Activated CD4-positive, alpha-beta T cell treated with anti-CD3 and anti-CD28 coated beads, Interleukin-2, amount 50 U/mL, for 16 hours (primary cell): ENCODE results near the gene STOM.

Experiments used
- DNase-seq: peaks from one replicate; pipeline ENCODE4 v3.0.0-alpha.2; 2020

Gene STOM

DNA sequence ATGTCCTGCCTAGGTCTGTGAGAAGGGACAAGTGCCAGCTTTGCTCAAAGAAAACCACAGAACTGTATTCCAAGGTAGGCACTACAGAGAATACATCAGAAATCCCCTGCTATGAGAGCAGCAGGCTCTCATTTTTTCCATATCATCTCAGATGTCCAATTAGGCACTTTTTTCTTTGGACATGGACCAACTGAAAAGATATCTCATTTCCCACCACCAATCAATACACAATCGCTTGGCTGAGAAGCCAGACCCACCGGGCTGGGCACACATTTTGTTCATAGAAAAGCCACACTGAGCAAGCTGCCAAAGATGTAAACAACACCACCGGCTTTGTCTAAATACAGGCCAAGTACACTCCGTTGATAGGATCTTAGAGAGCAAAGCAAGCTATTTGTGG is 25.9 kb downstream of the STOM start:
- DNase-seq = no peak

DNA sequence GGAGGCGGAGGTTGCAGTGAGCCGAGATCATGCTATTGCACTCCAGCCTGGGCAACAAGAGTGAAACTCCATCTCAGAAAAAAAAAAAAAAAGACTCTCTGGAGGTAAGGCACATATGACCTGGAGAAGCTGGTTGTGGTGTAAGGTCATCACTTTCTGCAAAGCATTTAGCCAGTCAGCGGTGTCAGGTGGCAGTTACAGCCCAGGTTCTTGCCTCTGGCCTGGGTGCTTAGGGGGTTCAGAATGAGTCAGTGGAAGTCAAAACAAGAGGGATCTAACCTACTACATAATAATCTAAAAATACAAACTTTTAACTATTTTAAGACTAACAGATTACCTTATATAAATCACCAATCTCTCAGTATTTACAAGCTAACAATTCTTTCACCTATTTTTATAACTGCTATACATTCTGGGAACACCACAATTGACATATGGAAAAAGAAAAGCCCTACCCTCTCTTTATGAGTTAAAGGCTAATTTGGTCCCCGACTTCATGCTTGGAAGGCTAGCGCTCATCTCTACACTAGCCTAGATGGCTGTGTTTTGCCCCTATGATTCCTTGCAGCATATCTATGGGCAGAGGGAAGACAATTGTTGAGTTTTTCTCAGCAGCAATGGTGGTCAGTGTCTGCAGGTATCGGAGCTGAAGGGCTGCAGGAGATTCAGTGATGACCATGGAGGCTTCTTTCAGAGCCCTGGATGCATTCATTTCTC is 29.2 kb downstream of the STOM start:
- peak; percentile 61 for DNase-seq

DNA sequence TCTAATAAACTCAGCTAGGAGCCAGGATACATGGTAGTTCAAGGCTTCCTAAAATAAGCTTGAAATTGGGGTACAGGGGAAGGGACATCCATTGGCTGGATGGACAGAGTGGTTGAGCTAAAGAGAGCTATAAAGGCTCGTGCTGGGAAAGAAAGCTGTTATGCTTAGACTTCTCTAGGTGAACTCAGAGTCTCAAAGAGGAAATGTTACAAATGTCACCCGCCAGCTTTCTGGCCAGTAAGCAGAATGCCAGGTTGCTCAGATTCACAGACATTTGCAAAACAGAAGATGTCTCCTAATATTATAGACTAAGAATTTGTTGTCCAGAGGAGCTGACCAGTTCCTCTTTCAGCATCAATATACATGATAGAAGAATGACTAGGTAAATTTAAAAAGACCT is 30.6 kb downstream of the STOM start:
- DNase-seq = no peak

DNA sequence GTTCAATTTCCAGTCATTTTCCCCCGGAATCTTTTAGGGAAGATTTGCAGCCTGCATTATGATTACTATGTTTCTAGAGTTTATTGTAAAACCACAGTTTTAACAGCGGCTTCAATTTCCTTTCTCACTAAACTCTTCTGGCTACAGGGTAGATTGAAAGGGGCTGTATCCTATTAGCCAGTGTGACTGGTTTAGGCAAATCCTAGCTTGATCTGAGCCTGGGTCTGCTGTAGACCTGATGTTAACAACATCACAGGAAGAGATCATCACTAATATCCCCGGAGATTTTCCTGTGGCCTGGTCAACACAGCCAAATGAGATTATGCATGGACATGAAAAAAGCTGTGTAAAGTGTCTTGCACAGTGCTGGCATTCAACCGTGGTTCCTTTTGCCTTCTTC is 33.4 kb downstream of the STOM start:
- DNase-seq = no peak

DNA sequence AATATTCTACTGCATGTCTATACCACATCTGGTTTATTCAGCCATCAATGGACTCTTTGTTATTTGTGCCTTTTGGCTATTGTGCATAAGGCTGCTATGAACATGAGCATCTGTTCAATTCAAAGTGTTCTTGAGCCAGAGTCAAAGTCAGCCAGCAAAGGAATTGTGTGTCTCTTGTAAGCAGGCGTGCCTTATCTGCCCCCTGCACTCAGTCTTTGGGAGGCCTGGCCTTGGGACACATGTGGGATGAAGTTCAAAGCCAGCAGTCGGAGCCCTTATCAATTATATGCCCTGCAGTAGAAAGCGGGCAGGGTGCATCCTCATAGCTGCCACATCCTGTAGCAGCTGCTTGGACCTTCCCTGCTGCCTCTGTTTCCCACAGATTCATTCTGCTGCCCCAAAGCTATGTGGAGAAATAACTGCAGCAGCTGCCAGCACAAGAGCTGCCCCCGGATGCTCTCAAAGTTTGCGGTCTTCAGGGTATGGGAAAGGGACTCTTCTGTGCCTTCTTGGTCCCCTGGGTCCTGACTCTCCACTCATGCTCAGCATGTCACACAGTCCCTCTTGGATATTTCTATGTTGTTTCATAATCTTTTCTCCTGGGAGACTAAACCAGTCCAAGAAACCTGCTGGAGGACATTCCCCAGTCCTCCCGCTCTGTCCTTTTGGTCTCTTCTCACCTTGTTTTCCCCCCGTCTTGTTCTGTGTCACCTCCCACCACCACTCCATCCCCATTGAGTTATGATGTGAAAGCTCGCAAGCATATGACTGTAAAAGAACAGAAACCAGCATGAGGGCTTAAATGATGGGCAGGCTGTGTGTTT is 35.9 kb downstream of the STOM start:
- DNase-seq = no peak

DNA sequence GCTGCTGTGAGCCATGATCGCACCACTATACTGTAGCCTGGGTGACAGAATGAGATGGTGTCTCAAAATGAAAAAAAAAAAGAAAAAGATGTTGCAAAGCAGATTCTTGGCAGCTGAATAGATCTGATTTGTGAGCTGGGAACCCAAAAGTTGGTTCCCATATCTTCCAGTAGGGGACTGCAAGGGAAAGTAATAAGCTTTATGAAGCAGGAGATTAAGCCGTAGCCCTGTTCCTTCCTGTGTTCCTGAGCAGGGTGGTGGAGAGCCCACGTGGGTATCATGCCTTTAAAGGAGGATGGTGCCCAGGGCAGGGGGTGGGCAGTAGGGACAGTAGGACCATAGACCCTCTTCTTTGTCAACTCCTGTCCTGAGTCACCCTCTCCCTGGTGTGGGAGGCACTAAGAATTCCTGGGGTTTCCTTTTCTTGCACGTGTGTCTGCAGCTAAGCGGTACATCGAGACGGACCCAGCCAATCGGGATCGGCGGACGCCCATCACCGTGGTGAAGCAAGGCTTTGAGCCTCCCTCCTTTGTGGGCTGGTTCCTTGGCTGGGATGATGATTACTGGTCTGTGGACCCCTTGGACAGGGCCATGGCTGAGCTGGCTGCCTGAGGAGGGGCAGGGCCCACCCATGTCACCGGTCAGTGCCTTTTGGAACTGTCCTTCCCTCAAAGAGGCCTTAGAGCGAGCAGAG is 37.9 kb downstream of the STOM start:
- DNase-seq = no peak

DNA sequence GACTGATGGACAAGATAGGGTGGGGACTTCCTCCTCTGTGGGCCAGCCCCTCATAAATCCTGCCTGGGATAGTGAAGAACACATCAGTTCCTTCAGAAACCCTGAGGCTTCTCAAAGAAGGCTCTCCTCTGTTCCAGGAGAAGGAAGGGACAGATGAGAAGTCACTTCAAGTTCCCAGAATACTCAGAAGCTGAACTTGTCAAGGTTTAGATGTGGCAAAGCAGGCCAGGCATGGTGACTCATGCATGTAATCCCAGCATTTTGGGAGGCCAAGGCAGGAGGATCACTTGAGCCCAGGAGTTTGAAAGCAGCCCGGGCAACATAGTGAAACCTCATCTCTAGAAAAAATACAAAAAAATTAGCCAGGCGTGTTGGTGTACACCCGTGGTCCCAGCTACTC is 38.5 kb downstream of the STOM start:
- DNase-seq = no peak

DNA sequence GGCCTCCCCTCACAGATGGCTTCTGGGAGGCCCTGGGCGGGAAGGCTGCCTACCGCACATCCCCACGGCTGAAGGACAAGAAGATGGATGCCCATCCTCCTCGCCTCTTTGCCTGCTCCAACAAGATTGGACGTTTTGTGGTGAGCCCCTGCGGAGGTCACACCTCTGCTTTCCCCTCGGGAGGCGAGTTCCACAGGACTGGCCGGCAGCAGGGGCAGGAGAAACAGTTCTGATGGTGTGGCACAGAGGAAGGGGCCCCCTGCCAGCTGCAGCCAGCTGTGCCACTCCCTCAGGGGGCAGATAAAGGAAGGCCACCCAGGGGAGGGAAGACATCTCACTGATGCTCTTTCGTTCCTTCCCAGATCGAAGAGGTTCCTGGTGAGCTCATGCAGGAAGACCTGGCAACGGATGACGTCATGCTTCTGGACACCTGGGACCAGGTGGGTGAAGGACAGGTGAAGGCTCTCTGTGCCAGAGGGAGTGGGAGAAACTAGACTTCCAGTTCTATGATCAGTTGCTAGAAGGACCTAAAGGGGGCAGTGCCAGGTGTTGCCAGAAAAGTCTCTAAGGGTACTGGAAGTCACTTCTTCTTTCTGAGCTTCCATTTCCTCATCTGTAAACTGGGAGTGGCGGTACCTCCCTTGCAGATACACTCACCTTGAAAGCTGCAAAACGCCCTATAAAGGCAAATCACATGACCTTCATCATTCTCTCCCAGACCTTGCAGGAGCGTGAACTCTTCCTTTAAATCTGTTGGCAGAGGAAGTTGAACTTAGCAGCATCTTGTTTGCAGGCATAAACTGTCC is 41.0 kb downstream of the STOM start:
- no peak for DNase-seq

DNA sequence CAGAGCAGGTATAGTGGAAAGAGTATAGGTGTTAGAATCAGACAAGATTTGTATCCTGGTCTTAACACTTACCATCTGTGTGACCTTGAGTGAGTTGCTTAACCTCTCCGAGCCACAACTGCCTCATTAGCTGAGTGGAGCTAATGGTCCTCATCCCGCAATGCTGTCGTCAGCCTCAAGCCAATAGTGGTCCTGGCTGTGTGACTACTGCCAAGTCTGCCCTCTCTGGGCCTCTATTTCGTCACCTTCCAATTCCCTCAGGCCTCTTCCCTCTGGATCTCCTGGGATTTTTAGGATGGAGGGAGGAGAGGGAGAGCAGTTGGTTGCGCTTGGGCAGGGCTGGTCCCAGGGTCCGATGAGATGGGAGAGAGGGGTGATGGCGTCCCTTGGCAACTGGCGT is 41.6 kb downstream of the STOM start:
- no peak for DNase-seq

DNA sequence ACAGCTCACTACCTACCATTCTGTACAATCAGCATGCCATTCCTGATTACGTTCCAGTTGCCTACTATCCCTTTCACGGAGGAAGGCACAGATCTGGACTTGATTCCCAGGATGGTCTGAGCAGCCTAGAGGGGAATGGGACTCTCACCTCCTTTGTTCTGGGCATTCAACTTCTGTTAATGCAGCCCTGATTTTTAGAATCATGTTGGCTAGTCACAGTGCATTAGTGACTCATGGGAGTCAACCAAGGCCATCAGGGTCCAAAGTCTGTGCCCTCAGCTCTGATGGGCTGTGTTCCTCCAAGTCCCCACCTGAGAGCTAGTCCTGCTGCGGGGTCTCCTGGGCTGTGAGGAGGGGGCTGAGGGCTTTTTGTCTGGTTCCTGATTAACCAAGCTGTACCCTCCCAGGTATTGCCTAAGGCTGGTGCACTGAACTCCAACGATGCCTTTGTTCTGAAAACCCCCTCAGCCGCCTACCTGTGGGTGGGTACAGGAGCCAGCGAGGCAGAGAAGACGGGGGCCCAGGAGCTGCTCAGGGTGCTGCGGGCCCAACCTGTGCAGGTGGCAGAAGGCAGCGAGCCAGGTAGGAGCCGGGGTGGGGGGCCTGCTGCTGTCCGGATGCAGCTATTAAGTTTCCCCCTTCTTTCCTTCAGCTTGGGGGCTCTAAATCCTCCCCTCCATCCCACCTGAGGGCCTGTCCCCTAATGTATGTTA is 43.0 kb downstream of the STOM start:
- no peak for DNase-seq

DNA sequence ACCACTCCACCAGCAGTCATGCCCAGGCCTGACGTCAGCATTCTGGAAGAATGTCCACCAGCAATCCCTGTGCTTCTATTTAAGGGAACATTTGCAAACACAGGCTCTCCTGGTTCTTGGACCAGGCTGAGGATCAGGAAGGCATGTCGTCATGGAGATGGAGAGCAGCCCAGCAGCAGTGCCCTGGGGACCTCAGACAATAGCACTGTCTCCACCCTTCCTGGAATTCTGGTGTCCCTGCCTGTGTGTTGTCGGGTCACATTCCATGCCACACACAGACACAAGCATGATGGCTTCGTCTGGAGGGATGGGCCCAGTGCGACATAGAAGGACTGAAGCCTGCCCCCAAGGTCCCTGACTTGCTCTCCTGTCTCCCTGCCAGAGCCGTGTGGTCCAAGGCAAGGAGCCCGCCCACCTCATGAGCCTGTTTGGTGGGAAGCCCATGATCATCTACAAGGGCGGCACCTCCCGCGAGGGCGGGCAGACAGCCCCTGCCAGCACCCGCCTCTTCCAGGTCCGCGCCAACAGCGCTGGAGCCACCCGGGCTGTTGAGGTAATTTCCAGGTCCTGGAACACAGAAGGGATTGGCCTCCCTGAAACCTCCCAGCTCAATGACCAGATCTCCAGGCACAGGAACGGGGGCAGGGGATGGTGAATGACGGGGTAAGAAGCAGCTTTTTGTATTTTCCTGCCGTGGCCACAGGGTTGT is 43.8 kb downstream of the STOM start:
- DNase-seq = no peak

DNA sequence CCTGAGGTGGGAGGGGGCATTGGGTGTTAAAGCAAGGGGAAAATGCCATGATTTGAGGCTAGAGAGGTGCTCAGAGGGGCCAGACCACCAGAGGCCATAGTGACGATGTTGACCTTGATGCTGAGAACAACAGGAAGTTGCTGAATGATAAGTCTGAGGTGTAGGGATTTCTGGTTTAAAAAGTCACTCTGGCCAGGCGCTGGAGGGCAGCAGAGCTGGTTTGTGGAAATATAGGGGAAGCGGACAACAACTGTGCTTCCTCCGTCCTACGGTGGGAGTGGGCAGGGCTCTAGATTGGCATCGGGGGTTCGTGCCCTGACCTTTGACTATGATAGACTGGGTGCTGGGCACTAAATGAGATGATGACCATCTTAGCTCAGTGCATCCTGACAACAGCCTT is 44.7 kb downstream of the STOM start:
- no peak for DNase-seq

DNA sequence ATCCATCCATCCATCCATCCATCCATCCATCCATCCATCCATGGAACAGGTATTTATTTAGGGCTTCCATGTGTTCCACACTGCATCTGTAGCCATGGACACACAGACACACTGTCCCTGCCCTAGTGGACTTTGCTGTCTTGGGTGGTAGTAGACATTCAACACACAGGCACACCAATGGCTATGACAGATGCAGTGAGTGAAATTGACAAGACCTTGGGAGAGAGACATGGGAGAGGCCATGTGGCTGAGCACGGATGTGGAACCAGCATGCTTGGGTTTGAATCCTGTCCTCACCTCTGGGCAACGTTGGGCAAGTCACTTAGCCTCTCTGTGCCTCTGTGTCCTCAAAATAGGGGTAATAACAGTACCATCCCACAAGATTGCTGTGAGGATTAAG is 45.3 kb downstream of the STOM start:
- no peak for DNase-seq

DNA sequence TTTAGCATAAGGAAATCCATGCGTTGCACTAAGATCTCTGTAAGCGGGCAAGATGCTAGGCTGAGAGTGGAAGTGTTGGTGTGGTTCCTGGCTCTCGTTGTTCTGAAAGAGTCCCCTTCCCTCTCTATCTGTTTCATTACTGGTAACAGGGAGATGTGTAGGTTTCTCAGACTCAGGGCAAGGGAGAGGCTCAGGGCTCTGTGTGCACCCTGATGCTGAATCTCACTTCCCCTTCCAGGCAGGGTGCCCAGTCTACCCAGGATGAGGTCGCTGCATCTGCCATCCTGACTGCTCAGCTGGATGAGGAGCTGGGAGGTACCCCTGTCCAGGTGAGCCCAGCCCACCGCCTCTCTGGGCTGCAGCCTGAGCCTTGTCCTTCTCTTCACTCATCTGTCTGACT is 45.7 kb downstream of the STOM start:
- no peak for DNase-seq

DNA sequence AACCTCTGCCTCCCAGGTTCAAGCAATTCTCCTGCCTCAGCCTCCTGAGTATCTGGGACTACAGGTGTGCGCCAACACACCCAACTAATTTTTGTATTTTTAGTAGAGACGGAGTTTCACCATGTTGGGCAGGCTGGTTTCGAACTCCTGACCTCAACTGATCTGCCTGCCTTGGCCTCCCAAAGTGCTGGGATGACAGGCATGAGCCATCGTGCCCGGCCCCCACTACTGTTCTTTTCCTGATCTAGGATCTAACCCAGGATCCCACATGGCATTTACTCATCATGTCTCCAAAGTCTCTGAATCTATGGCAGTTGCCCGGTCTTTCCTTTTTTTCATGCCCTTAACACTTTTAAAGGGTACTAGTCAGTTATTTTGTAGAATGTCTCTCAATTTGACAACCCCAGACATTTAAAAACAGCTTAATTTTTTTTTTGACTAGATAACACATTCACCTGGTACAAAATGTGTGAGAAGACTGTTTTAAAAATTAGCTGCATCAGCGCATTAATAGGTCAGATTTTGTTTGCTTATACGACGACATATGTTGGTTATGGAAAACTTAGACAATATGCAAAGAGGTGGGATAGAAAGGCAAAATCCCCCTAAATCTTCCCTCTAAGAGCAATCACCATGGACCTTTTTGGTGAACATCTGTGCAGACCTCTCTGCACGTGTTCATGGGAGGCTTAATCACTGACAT is 46.5 kb downstream of the STOM start:
- no peak for DNase-seq

DNA sequence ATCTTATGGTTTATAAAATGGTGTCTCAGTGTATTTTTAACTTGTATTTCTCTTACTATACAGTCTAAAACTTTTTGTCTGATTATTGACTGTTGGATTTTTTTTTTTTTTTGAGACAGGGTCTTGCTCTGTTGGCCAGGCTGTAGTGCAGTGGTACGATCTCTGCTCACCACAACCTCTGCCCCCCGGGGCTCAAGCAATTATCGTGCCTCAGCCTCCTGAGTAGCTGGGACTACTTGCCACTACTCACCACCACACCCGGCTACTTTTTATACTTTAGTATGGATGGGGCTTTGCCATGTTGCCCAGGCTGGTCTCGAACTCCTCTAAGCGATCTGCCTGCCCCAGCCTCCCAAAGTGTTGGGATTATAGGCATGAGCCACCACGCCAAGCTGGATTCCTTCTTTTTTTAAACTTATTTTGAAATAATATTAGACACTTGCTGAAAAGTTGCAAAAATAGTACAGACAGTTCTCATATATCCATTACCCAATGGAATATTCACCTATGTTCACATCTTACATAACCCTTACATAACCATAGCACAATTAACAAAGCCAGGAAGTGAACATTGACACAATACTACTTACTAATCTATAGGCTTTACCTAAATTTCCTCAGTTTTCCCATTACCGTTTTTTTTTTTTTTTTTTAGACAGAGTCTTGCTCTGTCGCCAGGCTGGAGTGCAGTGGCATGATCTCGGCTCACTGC is 47.2 kb downstream of the STOM start:
- no peak for DNase-seq

DNA sequence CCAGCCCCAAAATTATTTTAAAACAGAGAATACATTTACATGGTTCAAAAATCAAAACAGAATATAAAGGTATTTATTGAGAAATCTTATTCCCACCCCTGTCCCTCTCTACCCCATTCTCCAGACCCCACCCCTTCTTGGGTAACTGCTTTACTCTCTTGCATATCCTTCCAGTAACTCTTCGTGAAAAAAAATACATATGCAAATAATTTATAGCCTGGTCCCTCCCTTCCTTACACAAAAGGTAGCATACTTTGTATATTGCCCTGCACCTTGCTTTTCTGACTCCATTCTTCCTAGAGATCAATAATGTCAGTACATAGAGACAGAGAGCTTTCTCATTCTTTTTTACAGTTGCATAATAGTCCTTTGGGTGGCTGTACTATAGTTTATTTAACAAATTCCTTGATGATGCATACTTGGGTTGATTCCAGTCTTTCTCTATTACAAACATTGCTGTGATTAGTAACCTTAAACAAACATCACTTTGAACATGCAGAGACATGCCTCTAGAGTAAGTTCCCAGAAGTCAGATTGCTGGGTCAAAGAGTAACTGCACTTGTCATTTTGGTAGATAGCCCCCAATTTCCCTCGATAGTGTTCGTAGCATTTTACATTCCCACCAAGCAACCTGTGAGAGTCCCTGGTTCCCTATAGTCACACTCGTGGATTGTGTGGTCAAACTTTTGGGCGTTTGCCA is 47.9 kb downstream of the STOM start:
- peak; percentile 8 for DNase-seq

DNA sequence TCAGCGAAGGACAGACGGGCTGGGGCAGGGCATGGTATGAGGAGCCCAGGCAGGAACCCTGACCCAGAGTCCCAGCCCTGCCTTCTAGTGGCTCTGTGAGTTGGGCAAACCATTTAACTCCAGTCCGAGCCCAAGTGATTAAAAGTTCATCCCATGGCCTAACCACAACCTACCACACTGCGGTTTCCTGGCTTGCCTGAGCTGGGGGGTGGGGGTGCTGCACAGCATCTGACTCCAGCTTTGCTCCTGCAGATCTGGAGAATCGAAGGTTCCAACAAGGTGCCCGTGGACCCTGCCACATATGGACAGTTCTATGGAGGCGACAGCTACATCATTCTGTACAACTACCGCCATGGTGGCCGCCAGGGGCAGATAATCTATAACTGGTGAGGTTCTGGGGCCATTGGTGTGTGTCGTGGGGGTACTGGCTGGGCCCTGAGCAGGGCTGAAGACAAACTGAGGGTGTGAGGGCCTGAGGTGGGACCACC is 49.0 kb downstream of the STOM start:
- peak; percentile 40 for DNase-seq

DNA sequence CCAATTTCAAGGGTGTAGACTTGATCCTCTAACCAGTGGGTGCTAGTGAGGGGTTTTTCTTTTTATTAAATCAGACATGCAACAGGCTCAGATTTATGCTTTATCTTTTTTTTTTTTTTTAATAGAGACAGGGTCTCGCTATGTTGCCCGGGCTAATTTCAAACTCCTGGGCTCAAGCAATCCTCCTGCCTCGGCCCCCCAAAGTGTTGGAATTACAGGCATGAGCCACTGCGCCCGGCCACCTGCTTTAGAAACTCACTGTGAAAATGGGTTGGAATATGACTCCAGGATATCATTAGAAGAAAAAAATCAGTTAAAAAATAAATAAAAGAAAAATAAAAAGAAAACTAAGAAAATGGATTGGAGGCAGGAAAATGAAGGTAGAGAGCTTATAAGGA is 50.7 kb downstream of the STOM start:
- no peak for DNase-seq
